Tibial artery (tissue), 4 donors: ENCODE results near the gene PTEN.
"Not testable (repeated sequence)": the region's sequence is repeated elsewhere in the genome, so short reads cannot be mapped to it uniquely, and the experiment has no call there.

ENCODE experiments used
- DNase-seq, 2 donors: peaks; one replicate each; pipeline ENCODE4 v3.0.0-alpha.2; 2019
- H3K27ac ChIP-seq, 2 donors: fragments of 200-600 bp; sonication (generic) in 1 of 2; 1 replicate in 1 of 2; 2 replicates in 1 of 2; pipeline ENCODE4 v1.5.1; 2018 to 2019; ENCODE audit warnings: mild to moderate bottlenecking in 1 of 2
- H3K27me3 ChIP-seq, 2 donors: fragments of 200-600 bp; sonication (generic) in 1 of 2; one replicate each; pipeline versions ENCODE4 v1.5.1 to v1.6.0; 2016 to 2019
- H3K36me3 ChIP-seq, 3 donors: fragments of 200-600 bp; sonication (generic) in 2 of 3; one replicate each; pipeline ENCODE4 v1.5.1; 2016 to 2019; ENCODE audit warnings: mild to moderate bottlenecking in 2 of 3
- H3K4me1 ChIP-seq, 4 donors: fragments of 200-600 bp; sonication (generic) in 2 of 4; 1 replicate in 3 of 4; 2 replicates in 1 of 4; pipeline ENCODE4 v1.5.1; 2016 to 2019
- H3K4me3 ChIP-seq, 2 donors: fragments of 200-600 bp; sonication (generic) in 1 of 2; 1 replicate in 1 of 2; 2 replicates in 1 of 2; pipeline ENCODE4 v1.5.1; 2018 to 2019; ENCODE audit warnings: mild to moderate bottlenecking in 2 of 2
- H3K9me3 ChIP-seq, 3 donors: fragments of 200-600 bp; sonication (generic) in 1 of 3; one replicate each; pipeline ENCODE4 v1.5.1; 2016 to 2019
- intact Hi-C: fragments of 100-400 bp; cut with DNase I; formaldehyde crosslinking; loops from one replicate; pipeline ENCODE4 v1.15.0; 2023; ENCODE audit warnings: low total_unique reads
- TF ChIP-seq, protein P1 (sequence below), 2 experiments: fragments of 200-600 bp in 1 of 2; fragments of 450-650 bp in 1 of 2; IDR thresholded peaks; one replicate each; pipeline ENCODE4 v1.5.1; 2017 to 2019; ENCODE audit warnings: antibody characterized with exemption in 2 of 2, mild to moderate bottlenecking in 1 of 2, moderate library complexity in 1 of 2

PTEN gene

DNA sequence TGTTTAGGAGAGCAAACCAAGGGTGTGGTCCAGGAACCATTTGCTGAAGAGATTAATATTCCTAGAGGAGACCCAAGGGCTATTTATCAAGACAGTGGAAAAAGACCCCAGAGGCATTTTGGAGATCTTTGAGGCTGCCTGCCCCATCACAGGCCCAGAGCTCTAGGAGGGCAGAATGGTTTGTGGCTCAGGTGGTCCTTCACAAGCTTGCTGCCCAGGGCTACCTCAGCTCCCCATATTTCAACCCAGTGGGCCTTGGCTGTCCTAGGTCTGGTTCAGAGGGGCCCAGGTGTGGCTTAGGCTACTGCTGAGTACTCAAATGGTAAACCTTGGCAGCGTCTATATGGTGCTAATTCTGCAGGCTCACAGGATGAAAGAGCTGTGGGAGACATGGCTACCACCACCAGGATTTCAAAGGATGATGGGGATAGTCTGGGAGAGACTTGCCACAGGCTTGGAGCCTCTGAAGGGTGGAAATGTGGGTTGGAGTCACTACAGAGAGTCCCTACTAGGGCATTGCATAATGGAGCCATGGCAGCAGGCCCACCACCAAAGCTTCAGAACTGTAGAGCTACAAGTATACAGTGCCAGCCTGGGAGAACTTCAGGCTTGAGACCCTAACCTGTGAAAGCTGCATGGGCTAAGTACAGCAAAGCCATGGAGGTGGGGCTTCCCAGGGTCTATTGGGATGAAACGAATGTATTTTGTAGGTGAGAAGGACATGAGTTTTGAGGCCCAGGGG lies 24.3 kb downstream of the PTEN start:
- Histone ChIP-seq H3K36me3 (peaks cover 0 to 12% (median 8%) of the 10 kb centered on the region in 3 donors), H3K4me3 (no peak overlapping the region), H3K27ac (no peak overlapping the region), H3K27me3 (no peaks in the 10 kb centered on the region), H3K9me3 (no peaks in the 10 kb centered on the region), H3K4me1 (peaks cover 0 to 90% (median 4%) of the 10 kb centered on the region in 4 donors)
- TF ChIP-seq, protein P1, sequence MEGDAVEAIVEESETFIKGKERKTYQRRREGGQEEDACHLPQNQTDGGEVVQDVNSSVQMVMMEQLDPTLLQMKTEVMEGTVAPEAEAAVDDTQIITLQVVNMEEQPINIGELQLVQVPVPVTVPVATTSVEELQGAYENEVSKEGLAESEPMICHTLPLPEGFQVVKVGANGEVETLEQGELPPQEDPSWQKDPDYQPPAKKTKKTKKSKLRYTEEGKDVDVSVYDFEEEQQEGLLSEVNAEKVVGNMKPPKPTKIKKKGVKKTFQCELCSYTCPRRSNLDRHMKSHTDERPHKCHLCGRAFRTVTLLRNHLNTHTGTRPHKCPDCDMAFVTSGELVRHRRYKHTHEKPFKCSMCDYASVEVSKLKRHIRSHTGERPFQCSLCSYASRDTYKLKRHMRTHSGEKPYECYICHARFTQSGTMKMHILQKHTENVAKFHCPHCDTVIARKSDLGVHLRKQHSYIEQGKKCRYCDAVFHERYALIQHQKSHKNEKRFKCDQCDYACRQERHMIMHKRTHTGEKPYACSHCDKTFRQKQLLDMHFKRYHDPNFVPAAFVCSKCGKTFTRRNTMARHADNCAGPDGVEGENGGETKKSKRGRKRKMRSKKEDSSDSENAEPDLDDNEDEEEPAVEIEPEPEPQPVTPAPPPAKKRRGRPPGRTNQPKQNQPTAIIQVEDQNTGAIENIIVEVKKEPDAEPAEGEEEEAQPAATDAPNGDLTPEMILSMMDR (IDR thresholded peaks at IDR 0.05) = no peak
- intact Hi-C loops = no loop called here
- DNase-seq = no peak

GRCh38 chr10:87895430-87895829 lies 32.0 kb downstream of the PTEN start:
- intact Hi-C loops = no loop called here
- peak overlapping the region in 1 of 2 donors; percentile 38 for H3K27ac ChIP-seq
- no peaks in the 10 kb centered on the region for H3K27me3 ChIP-seq
- peaks cover 0 to 69% (median 11%) of the 10 kb centered on the region in 4 donors for H3K4me1 ChIP-seq
- no peak for DNase-seq
- no peak overlapping the region for H3K4me3 ChIP-seq
- peaks cover 0 to 9% (median 7%) of the 10 kb centered on the region in 3 donors for H3K36me3 ChIP-seq
- peaks cover 0 to 9% (median 0%) of the 10 kb centered on the region in 3 donors for H3K9me3 ChIP-seq
- TF ChIP-seq, protein P1 (IDR thresholded peaks at IDR 0.05) = no peak

DNA sequence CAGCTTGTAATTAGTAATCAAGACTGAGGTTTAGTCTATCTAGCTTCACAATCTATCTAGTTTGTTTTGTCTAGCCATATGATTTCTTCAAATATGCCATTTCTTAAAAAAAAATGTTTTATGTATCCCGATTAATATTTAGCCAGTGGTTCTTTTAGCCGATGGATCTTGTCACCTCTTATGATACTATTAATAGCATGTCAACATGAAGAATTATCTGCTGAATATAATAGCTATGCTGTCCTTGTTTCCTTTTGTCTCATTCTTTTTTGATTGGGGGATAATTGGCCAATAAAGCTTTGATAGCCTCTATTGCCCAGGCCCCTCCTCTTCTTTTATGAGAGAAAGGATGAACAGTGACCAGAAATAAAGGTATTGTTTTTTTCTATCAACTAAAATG lies 32.8 kb downstream of the PTEN start:
- H3K4me3 ChIP-seq = no peak overlapping the region
- no peaks in the 10 kb centered on the region for H3K27me3 ChIP-seq
- peaks cover 0 to 9% (median 7%) of the 10 kb centered on the region in 3 donors for H3K36me3 ChIP-seq
- peaks cover 0 to 61% (median 11%) of the 10 kb centered on the region in 4 donors for H3K4me1 ChIP-seq
- intact Hi-C loops = no loop called here
- peaks cover 0 to 9% (median 0%) of the 10 kb centered on the region in 3 donors for H3K9me3 ChIP-seq
- TF ChIP-seq, protein P1 (IDR thresholded peaks at IDR 0.05) = no peak
- DNase-seq = no peak
- H3K27ac ChIP-seq = peak overlapping the region in 1 of 2 donors; percentile 38

DNA sequence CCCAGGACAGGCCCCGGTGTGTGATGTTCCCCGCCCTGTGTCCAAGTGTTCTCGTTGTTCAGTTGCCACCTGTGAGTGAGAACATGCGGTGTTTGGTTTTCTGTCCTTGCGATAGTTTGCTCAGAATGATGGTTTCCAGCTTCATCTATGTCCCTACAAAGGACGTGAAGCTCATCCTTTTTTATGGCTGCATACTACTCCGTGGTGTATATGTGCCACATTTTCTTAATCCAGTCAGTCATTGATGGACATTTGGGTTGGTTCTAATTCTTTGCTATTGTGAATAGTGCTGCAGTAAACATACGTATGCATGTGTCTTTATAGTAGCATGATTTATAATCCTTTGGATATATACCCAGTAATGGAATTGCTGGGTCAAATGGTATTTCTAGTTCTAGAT lies 34.5 kb downstream of the PTEN start:
- intact Hi-C loops, H3K27ac ChIP-seq, H3K27me3 ChIP-seq, DNase-seq, H3K4me3 ChIP-seq: not testable (repeated sequence)
- Histone ChIP-seq H3K4me1 (peaks cover 0 to 46% (median 6%) of the 10 kb centered on the region in 4 donors), H3K36me3 (peaks cover 4 to 15% (median 11%) of the 10 kb centered on the region in 3 donors), H3K9me3 (peaks cover 0 to 12% (median under 1%) of the 10 kb centered on the region in 3 donors)

DNA sequence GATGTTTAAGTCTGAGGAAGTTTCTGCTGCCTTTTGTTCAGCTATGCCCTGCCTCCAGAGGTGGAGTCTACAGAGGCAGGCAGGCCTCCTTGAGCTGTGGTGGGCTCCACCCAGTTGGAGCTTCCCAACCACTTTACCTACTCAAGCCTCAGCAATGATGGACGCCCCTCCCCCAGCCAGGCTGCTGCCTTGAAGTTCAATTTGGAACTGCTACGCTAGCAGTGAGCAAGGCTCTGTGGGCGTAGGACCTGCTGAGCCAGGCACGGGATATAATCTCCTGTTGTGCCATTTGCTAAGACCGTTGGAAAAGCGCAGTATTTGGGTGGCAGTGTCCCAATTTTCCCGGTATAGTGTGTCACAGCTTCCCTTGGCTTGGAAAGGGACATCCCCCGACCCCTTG lies 40.0 kb downstream of the PTEN start:
- intact Hi-C loops, DNase-seq, H3K4me3 ChIP-seq, H3K27ac ChIP-seq, H3K27me3 ChIP-seq: not testable (repeated sequence)
- peaks cover 8 to 23% (median 8%) of the 10 kb centered on the region in 3 donors for H3K9me3 ChIP-seq
- H3K4me1 ChIP-seq = peaks cover 0 to 36% (median 8%) of the 10 kb centered on the region in 4 donors
- peaks cover 10 to 21% (median 19%) of the 10 kb centered on the region in 3 donors for H3K36me3 ChIP-seq

DNA sequence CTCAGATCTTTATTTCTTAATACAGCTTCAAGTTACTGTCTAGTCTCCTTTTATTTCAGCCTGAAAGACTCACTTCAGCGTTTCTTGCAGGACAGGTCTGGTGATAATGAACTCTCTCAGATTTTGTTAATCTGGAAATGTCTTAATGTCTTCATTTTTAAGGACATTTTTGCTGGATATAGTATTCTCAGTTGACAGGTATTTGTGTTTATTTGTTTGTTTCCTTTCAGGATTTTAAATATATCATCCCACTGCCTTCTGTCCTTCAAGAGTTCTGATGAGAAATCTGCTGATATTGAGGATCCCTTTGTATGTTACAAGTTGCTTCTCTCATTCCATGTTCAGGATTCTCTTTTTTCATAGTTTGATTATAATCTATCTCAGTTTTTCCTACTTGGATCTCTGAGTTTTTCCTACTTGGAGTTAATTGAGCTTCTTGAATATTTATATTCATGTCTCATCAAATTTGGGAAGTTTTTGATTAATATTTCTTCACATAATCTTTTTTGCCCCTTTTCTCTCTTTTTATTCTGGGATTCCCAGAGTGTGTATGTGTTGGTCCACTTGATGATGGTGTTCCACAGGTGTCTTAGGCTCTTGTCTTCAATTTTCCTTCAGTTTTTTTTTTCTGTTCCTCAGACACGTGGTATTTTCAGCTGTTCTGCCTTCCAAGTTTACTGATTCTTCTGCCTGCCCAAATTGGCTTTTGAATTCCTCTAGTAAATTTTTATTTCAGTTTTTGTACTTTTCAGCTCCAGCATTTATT lies 49.9 kb downstream of the PTEN start:
- H3K27ac ChIP-seq = no peak overlapping the region
- no peak overlapping the region for H3K4me3 ChIP-seq
- DNase-seq = no peak
- no peaks in the 10 kb centered on the region for H3K27me3 ChIP-seq
- TF ChIP-seq, protein P1 (IDR thresholded peaks at IDR 0.05) = no peak
- H3K36me3 ChIP-seq = peaks cover 18 to 21% (median 19%) of the 10 kb centered on the region in 3 donors
- intact Hi-C loops = no loop called here
- peaks cover 0 to 15% (median 4%) of the 10 kb centered on the region in 3 donors for H3K9me3 ChIP-seq
- H3K4me1 ChIP-seq = peaks cover 0 to 31% (median 8%) of the 10 kb centered on the region in 4 donors
